H9 (cell line): ENCODE data around the gene CLIC3. TPM values are rescaled to one million over a fixed set of nuclear protein-coding genes. Genes with fewer than 3 reads are reported as not detected.
A peak's percentile ranks its signal among the peaks of the same experiment; 100 is the strongest.

Experiments
- DNase-seq: peaks from one replicate; pipeline ENCODE4 v3.0.0-alpha.2; 2017
- H2AFZ ChIP-seq: one replicate; pipeline ENCODE4 v1.6.1; 2013; ENCODE audit warnings: mild to moderate bottlenecking, low read length, control low read depth, moderate library complexity
- H2AK5ac ChIP-seq: 2 replicates; pipeline ENCODE4 v1.6.1; 2013; ENCODE audit warnings: low read length, control low read depth, mixed read lengths; ENCODE audit not compliant: insufficient read length
- H2BK120ac ChIP-seq: one replicate; pipeline ENCODE4 v1.6.1; 2013; ENCODE audit warnings: low read depth, mild to moderate bottlenecking, low read length, control low read depth, inconsistent platforms; ENCODE audit not compliant: poor library complexity, severe bottlenecking
- H2BK12ac ChIP-seq: 2 replicates; pipeline ENCODE4 v1.6.1; 2013; ENCODE audit warnings: low read length, control low read depth, mixed read lengths, low read depth; ENCODE audit not compliant: insufficient read length
- H2BK15ac ChIP-seq: 2 replicates; pipeline ENCODE4 v1.6.1; 2013; ENCODE audit warnings: low read depth, low read length, control low read depth
- H2BK20ac ChIP-seq: one replicate; pipeline ENCODE4 v1.6.1; 2013; ENCODE audit warnings: low read depth, mild to moderate bottlenecking, low read length, control low read depth, inconsistent platforms; ENCODE audit not compliant: poor library complexity, severe bottlenecking
- H2BK5ac ChIP-seq: 2 replicates; pipeline ENCODE4 v1.6.1; 2013; ENCODE audit warnings: low read length, control low read depth, mixed read lengths; ENCODE audit not compliant: insufficient read length
- H3K14ac ChIP-seq: 2 replicates; pipeline ENCODE4 v1.6.1; 2013; ENCODE audit warnings: low read length, control low read depth; ENCODE audit not compliant: insufficient read depth
- H3K18ac ChIP-seq: 2 replicates; pipeline ENCODE4 v1.6.1; 2013; ENCODE audit warnings: low read depth, mild to moderate bottlenecking, mixed read lengths, low read length, control low read depth; ENCODE audit not compliant: insufficient read length
- H3K23ac ChIP-seq: 2 replicates; pipeline ENCODE4 v1.6.1; 2013; ENCODE audit warnings: low read length, control low read depth, mixed read lengths, low read depth; ENCODE audit not compliant: insufficient read length
- H3K23me2 ChIP-seq: 2 replicates; pipeline ENCODE4 v1.6.1; 2013; ENCODE audit warnings: low read depth, mild to moderate bottlenecking, mixed read lengths, low read length, control low read depth; ENCODE audit not compliant: insufficient read length, poor library complexity, severe bottlenecking
- H3K27ac ChIP-seq: 2 replicates; pipeline ENCODE4 v1.5.1; 2013; ENCODE audit warnings: low read length, control low read depth, mixed read lengths, low read depth; ENCODE audit not compliant: insufficient read length
- H3K27me3 ChIP-seq: 2 replicates; pipeline ENCODE4 v1.6.1; 2013; ENCODE audit warnings: low read length, control low read depth, inconsistent platforms; ENCODE audit not compliant: insufficient read depth
- H3K4ac ChIP-seq: 2 replicates; pipeline ENCODE4 v1.6.1; 2013; ENCODE audit warnings: low read depth, mild to moderate bottlenecking, control low read depth, inconsistent platforms, low read length, moderate library complexity
- H3K4me1 ChIP-seq: 2 replicates; pipeline ENCODE4 v1.6.1; 2013; ENCODE audit warnings: low read length, control low read depth, inconsistent platforms; ENCODE audit not compliant: insufficient read depth
- H3K4me2 ChIP-seq: 2 replicates; pipeline ENCODE4 v1.6.1; 2013; ENCODE audit warnings: low read length, control low read depth, mixed read lengths; ENCODE audit not compliant: insufficient read length, insufficient read depth
- H3K56ac ChIP-seq: 2 replicates; pipeline ENCODE4 v1.6.1; 2013; ENCODE audit warnings: low read depth, mild to moderate bottlenecking, mixed read lengths, low read length, control low read depth; ENCODE audit not compliant: insufficient read length
- H3K79me1 ChIP-seq: 2 replicates; pipeline ENCODE4 v1.6.1; 2013; ENCODE audit warnings: low read depth, mild to moderate bottlenecking, moderate library complexity, low read length, control low read depth, inconsistent platforms; ENCODE audit not compliant: insufficient read depth, poor library complexity, severe bottlenecking
- H3K79me2 ChIP-seq: 2 replicates; pipeline ENCODE4 v1.6.1; 2013; ENCODE audit warnings: low read length, control low read depth, inconsistent platforms; ENCODE audit not compliant: insufficient read depth
- H3K9ac ChIP-seq: 2 replicates; pipeline ENCODE4 v1.6.1; 2013; ENCODE audit warnings: low read length, control low read depth, mixed read lengths; ENCODE audit not compliant: insufficient read length; ENCODE audit errors: extremely low read depth
- H3K9me3 ChIP-seq: one replicate; pipeline ENCODE4 v1.6.1; 2013; ENCODE audit warnings: low read depth, low read length, inconsistent platforms; ENCODE audit not compliant: control insufficient read depth
- H3T11ph ChIP-seq: one replicate; pipeline ENCODE4 v1.6.1; 2013; ENCODE audit warnings: mild to moderate bottlenecking, low read length, control low read depth, inconsistent platforms
- H4K20me1 ChIP-seq: one replicate; pipeline ENCODE4 v1.6.1; 2013; ENCODE audit not compliant: control insufficient read depth, insufficient read length, insufficient read depth
- H4K5ac ChIP-seq: 2 replicates; pipeline ENCODE4 v1.6.1; 2013; ENCODE audit warnings: low read depth, mild to moderate bottlenecking, mixed read lengths, low read length, control low read depth; ENCODE audit not compliant: insufficient read length
- H4K8ac ChIP-seq: replicated peaks from 2 replicates; pipeline ENCODE4 v1.6.1; 2013; ENCODE audit warnings: low read length, control low read depth, mixed read lengths, low read depth; ENCODE audit not compliant: insufficient read length
- H4K91ac ChIP-seq: 2 replicates; pipeline ENCODE4 v1.6.1; 2013; ENCODE audit warnings: low read depth, mild to moderate bottlenecking, moderate library complexity, mixed read lengths, low read length, control low read depth; ENCODE audit not compliant: insufficient read length
- H3K27ac Mint-ChIP-seq, 3 experiments: 2 replicates in 2 of 3; 3 replicates in 1 of 3; pipeline ENCODE4 v1.8.0; 2020 to 2021; ENCODE audit warnings: mixed read lengths in 3 of 3, mild to moderate bottlenecking in 1 of 3, moderate library complexity in 1 of 3
- H3K27me3 Mint-ChIP-seq: 2 replicates; pipeline ENCODE4 v1.8.0; 2021; ENCODE audit warnings: low read depth, mild to moderate bottlenecking, moderate library complexity, mixed read lengths
- H3K36me3 Mint-ChIP-seq, 3 experiments: 2 replicates in 2 of 3; 3 replicates in 1 of 3; pipeline ENCODE4 v1.8.0; 2020 to 2021; ENCODE audit warnings: low read depth in 3 of 3, mixed read lengths in 3 of 3; ENCODE audit not compliant: insufficient read depth in 1 of 3
- H3K4me1 Mint-ChIP-seq, 2 experiments: 2 replicates each; pipeline ENCODE4 v1.8.0; 2020; ENCODE audit warnings: mixed read lengths in 2 of 2
- H3K4me3 Mint-ChIP-seq, 2 experiments: 2 replicates in 1 of 2; 3 replicates in 1 of 2; pipeline ENCODE4 v1.8.0; 2020 to 2021; ENCODE audit warnings: mild to moderate bottlenecking in 2 of 2, mixed read lengths in 2 of 2, moderate library complexity in 1 of 2
- H3K9me3 Mint-ChIP-seq, 2 experiments: 2 replicates in 1 of 2; 3 replicates in 1 of 2; pipeline ENCODE4 v1.8.0; 2020; ENCODE audit warnings: mild to moderate bottlenecking in 2 of 2, mixed read lengths in 2 of 2, moderate library complexity in 1 of 2
- WGBS: extraction: QIAGEN DNeasy Blood & Tissue Kit; methylation state at CpG from one replicate; pipeline ENCODE4 v1.1.7; 2013; ENCODE audit warnings: missing lambda C conversion rate, low lambda C conversion rate, mixed read lengths; ENCODE audit not compliant: insufficient read length; ENCODE audit errors: extremely low coverage; 5-methylcytosine and 5-hydroxymethylcytosine counted together
- total RNA-seq: library from RNA; stranded (reverse); gene quantifications from 2 replicates; pipeline ENCODE4 v1.2.1, GENCODE V29; 2021
- TF ChIP-seq, protein P1 (sequence below): fragments of 200-600 bp; sonication (generic); conservative IDR thresholded peaks from 3 replicates; pipeline ENCODE4 v1.8.0; 2021; ENCODE audit warnings: antibody characterized with exemption, mild to moderate bottlenecking

The CLIC3 gene
- total RNA-seq, 1 experiment from 2014 or later = 0.31 TPM

DNA sequence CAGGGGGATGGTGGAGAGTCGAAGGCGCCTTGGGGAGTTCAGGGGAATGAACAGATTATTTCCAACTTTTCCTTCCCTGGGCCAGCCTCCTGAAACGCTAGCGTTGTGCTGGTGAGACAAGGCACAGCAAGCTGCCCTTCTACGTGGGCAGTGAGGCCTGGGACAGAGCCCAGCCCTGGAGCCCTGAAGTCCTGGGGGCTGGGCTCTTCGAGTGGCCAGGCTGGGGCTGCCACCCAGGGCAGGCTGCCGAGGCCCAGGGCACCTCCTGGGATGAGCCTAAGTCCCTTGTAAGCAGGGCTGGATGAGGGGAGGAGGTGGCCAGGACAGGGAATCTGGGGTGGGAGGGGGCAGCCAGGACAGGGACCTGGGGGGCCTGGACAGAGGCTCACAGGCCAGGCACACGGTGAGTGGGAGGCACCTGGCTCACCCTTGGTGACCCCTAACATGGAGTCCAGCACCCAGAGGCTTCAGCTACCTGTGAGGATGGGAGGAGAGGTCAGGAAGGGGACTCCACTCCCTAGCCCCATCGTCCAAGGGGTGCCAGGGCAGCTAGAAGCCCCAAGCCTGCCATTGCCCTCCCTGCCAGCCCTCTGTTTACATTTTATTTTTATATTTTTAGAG lies 45.6 kb downstream of the CLIC3 start:
- Histone ChIP-seq H3K9me3 (no peaks in the 10 kb centered on the region), H3K27me3 (no peaks in the 10 kb centered on the region), H4K5ac (no peak overlapping the region), H2BK15ac (no peak overlapping the region), H2BK12ac (no peak overlapping the region), H3K79me1 (no peaks in the 10 kb centered on the region), H3K14ac (0 out of 2 replicates have a peak overlapping the region, but pooled peaks have one; percentile 9), H3K18ac (no peak overlapping the region), H2BK120ac (no peak overlapping the region), H3K9ac (no peak overlapping the region), H3K56ac (no peak overlapping the region), H2BK20ac (no peak overlapping the region), H4K8ac (no peak overlapping the region), H4K20me1 (no peaks in the 10 kb centered on the region), H3K27ac (no peak overlapping the region), H4K91ac (no peak overlapping the region), H3T11ph (no peak overlapping the region), H3K4ac (no peak overlapping the region), H2AK5ac (no peak overlapping the region), H3K23ac (no peak overlapping the region), H2AFZ (no peak overlapping the region), H3K4me2 (peak overlapping the region; percentile 55), H3K79me2 (no peaks in the 10 kb centered on the region), H2BK5ac (no peak overlapping the region), H3K23me2 (peaks cover 5% of the 10 kb centered on the region), H3K4me1 (no peaks in the 10 kb centered on the region)
- Mint-ChIP-seq H3K4me1 (peaks cover 8 to 12% of the 10 kb centered on the region in 2 experiments), H3K27me3 (no peaks in the 10 kb centered on the region), H3K9me3 (no peaks in the 10 kb centered on the region), H3K36me3 (no peaks in the 10 kb centered on the region), H3K27ac (no peak overlapping the region; a peak in 1 of 7 replicates), H3K4me3 (peak overlapping the region; percentile 74 to 81)
- TF ChIP-seq, protein P1, sequence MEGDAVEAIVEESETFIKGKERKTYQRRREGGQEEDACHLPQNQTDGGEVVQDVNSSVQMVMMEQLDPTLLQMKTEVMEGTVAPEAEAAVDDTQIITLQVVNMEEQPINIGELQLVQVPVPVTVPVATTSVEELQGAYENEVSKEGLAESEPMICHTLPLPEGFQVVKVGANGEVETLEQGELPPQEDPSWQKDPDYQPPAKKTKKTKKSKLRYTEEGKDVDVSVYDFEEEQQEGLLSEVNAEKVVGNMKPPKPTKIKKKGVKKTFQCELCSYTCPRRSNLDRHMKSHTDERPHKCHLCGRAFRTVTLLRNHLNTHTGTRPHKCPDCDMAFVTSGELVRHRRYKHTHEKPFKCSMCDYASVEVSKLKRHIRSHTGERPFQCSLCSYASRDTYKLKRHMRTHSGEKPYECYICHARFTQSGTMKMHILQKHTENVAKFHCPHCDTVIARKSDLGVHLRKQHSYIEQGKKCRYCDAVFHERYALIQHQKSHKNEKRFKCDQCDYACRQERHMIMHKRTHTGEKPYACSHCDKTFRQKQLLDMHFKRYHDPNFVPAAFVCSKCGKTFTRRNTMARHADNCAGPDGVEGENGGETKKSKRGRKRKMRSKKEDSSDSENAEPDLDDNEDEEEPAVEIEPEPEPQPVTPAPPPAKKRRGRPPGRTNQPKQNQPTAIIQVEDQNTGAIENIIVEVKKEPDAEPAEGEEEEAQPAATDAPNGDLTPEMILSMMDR = no peak
- no peak for DNase-seq
- WGBS = no CpG with 5 or more reads among the region's 9 CpGs
